ENCODE measurements around the gene WAC.
A peak's percentile ranks its signal among the peaks of the same experiment; 100 is the strongest.

The WAC gene

GRCh38 chr10:28620251-28620650 lies 87.3 kb downstream of the WAC start:
- DNase-seq (ENCODE audit: low spot score in 2 of 2), result no peak
- no peaks in the 10 kb centered on the region for H3K27me3 ChIP-seq (ENCODE audit: low read depth)
- no peaks in the 10 kb centered on the region for H3K4me1 ChIP-seq
- H3K9me3 ChIP-seq, result no peaks in the 10 kb centered on the region
- H3K36me3 ChIP-seq (replicated peaks), result peaks cover 48% of the 10 kb centered on the region
- no peak overlapping the region for H3K4me3 ChIP-seq
- in situ Hi-C loops (cut with MboI; ENCODE audit: low sequenced_read_pairs), result no loop called here

GRCh38 chr10:28623483-28623882 lies 90.6 kb downstream of the WAC start:
- Histone ChIP-seq H3K9me3 (no peaks in the 10 kb centered on the region), H3K4me1 (peaks cover 3% of the 10 kb centered on the region), H3K27me3 (ENCODE audit: low read depth) (no peaks in the 10 kb centered on the region; the same call in 1 of the 2 replicates), H3K36me3 (replicated peaks) (peaks cover 18% of the 10 kb centered on the region), H3K4me3 (no peak overlapping the region)
- in situ Hi-C loops (cut with MboI; ENCODE audit: low sequenced_read_pairs), result no loop called here
- no peak for DNase-seq (ENCODE audit: low spot score in 2 of 2)

GRCh38 chr10:28624351-28624750 lies 91.4 kb downstream of the WAC start:
- Histone ChIP-seq H3K4me1 (peaks cover 3% of the 10 kb centered on the region), H3K36me3 (replicated peaks) (peaks cover 13% of the 10 kb centered on the region), H3K4me3 (no peak overlapping the region), H3K9me3 (no peaks in the 10 kb centered on the region), H3K27me3 (ENCODE audit: low read depth) (no peaks in the 10 kb centered on the region; the same call in 1 of the 2 replicates)
- no peak for DNase-seq (ENCODE audit: low spot score in 2 of 2)
- in situ Hi-C loops (cut with MboI; ENCODE audit: low sequenced_read_pairs), result no loop called here

- no peak for DNase-seq (ENCODE audit: low spot score in 2 of 2)
- Histone ChIP-seq H3K4me1 (peaks cover 3% of the 10 kb centered on the region), H3K36me3 (replicated peaks) (no peaks in the 10 kb centered on the region), H3K4me3 (no peak overlapping the region), H3K27me3 (ENCODE audit: low read depth) (no peaks in the 10 kb centered on the region; the same call in 1 of the 2 replicates), H3K9me3 (no peaks in the 10 kb centered on the region)
- in situ Hi-C loops (cut with MboI; ENCODE audit: low sequenced_read_pairs), result no loop called here
Measured at GRCh38 chr10:28627102-28627501, 94.2 kb downstream of the WAC start.

GRCh38 chr10:28628184-28628893 lies 95.4 kb downstream of the WAC start:
- H3K4me3 ChIP-seq, result no peak overlapping the region

GRCh38 chr10:28631896-28632583 lies 99.1 kb downstream of the WAC start:
- no peak for DNase-seq (ENCODE audit: low spot score in 2 of 2)
- Histone ChIP-seq H3K27me3 (ENCODE audit: low read depth) (no peaks in the 10 kb centered on the region; the same call in 1 of the 2 replicates), H3K9me3 (no peaks in the 10 kb centered on the region), H3K4me3 (no peak overlapping the region), H3K36me3 (replicated peaks) (no peaks in the 10 kb centered on the region), H3K4me1 (peaks cover 3% of the 10 kb centered on the region)
- in situ Hi-C loops (cut with MboI; ENCODE audit: low sequenced_read_pairs), result loop anchor here (10.0 kb wide), 1 partner anchor 663 kb away; no protein-coding TSS in a partner anchor

More at GRCh38 chr10:28628184-28628893, 95.4 kb downstream of the WAC start:
- DNase-seq (ENCODE audit: low spot score in 2 of 2), result peak; percentile 57 to 90
- in situ Hi-C loops (cut with MboI; ENCODE audit: low sequenced_read_pairs), result no loop called here
- Histone ChIP-seq H3K36me3 (replicated peaks) (no peaks in the 10 kb centered on the region), H3K27me3 (ENCODE audit: low read depth) (no peaks in the 10 kb centered on the region; the same call in 1 of the 2 replicates), H3K4me1 (peaks cover 3% of the 10 kb centered on the region), H3K9me3 (no peaks in the 10 kb centered on the region)

GRCh38 chr10:28632584-28632945 lies 99.6 kb downstream of the WAC start:
- Histone ChIP-seq H3K36me3 (replicated peaks) (no peaks in the 10 kb centered on the region), H3K4me1 (peaks cover 3% of the 10 kb centered on the region), H3K27me3 (ENCODE audit: low read depth) (no peaks in the 10 kb centered on the region; the same call in 1 of the 2 replicates), H3K9me3 (no peaks in the 10 kb centered on the region), H3K4me3 (no peak overlapping the region)
- no peak for DNase-seq (ENCODE audit: low spot score in 2 of 2)
- in situ Hi-C loops (cut with MboI; ENCODE audit: low sequenced_read_pairs), result loop anchor here (10.0 kb wide), 1 partner anchor 662 kb away; no protein-coding TSS in a partner anchor

- in situ Hi-C loops (cut with MboI; ENCODE audit: low sequenced_read_pairs), result loop anchor here (10.0 kb wide), 1 partner anchor 661 kb away; no protein-coding TSS in a partner anchor
- H3K27me3 ChIP-seq (ENCODE audit: low read depth), result no peaks in the 10 kb centered on the region
- H3K36me3 ChIP-seq (replicated peaks), result no peaks in the 10 kb centered on the region
- H3K4me3 ChIP-seq, result no peak overlapping the region
- no peaks in the 10 kb centered on the region for H3K9me3 ChIP-seq
- DNase-seq (ENCODE audit: low spot score in 2 of 2), result no peak
- no peaks in the 10 kb centered on the region for H3K4me1 ChIP-seq
Measured at GRCh38 chr10:28633750-28634149, 100.8 kb downstream of the WAC start.

GRCh38 chr10:28637346-28637745 lies 104.4 kb downstream of the WAC start:
- no peaks in the 10 kb centered on the region for H3K9me3 ChIP-seq
- H3K4me1 ChIP-seq, result no peaks in the 10 kb centered on the region
- H3K4me3 ChIP-seq, result no peak overlapping the region
- in situ Hi-C loops (cut with MboI; ENCODE audit: low sequenced_read_pairs), result loop anchor here (10.0 kb wide), 1 partner anchor 657 kb away; no protein-coding TSS in a partner anchor
- no peak for DNase-seq (ENCODE audit: low spot score in 2 of 2)
- H3K36me3 ChIP-seq (replicated peaks), result no peaks in the 10 kb centered on the region
- no peaks in the 10 kb centered on the region for H3K27me3 ChIP-seq (ENCODE audit: low read depth)

GRCh38 chr10:28638392-28638791 lies 105.5 kb downstream of the WAC start:
- Histone ChIP-seq H3K4me3 (no peak overlapping the region), H3K27me3 (ENCODE audit: low read depth) (no peaks in the 10 kb centered on the region), H3K9me3 (no peaks in the 10 kb centered on the region), H3K4me1 (no peaks in the 10 kb centered on the region), H3K36me3 (replicated peaks) (no peaks in the 10 kb centered on the region)
- in situ Hi-C loops (cut with MboI; ENCODE audit: low sequenced_read_pairs), result loop anchor here (10.0 kb wide), 1 partner anchor 656 kb away; no protein-coding TSS in a partner anchor
- no peak for DNase-seq (ENCODE audit: low spot score in 2 of 2)

GRCh38 chr10:28640551-28640950 lies 107.6 kb downstream of the WAC start:
- DNase-seq (ENCODE audit: low spot score in 2 of 2), result no peak
- in situ Hi-C loops (cut with MboI; ENCODE audit: low sequenced_read_pairs), result no loop called here
- Histone ChIP-seq H3K9me3 (no peaks in the 10 kb centered on the region), H3K4me1 (no peaks in the 10 kb centered on the region), H3K27me3 (ENCODE audit: low read depth) (no peaks in the 10 kb centered on the region), H3K4me3 (no peak overlapping the region), H3K36me3 (replicated peaks) (no peaks in the 10 kb centered on the region)

GRCh38 chr10:28644647-28645046 lies 111.7 kb downstream of the WAC start:
- DNase-seq (ENCODE audit: low spot score in 2 of 2), result no peak
- Histone ChIP-seq H3K27me3 (ENCODE audit: low read depth) (no peaks in the 10 kb centered on the region), H3K36me3 (replicated peaks) (no peaks in the 10 kb centered on the region), H3K4me1 (no peaks in the 10 kb centered on the region), H3K4me3 (no peak overlapping the region), H3K9me3 (peaks cover 6% of the 10 kb centered on the region)
- in situ Hi-C loops (cut with MboI; ENCODE audit: low sequenced_read_pairs), result no loop called here

- peaks cover 6% of the 10 kb centered on the region for H3K9me3 ChIP-seq
- in situ Hi-C loops (cut with MboI; ENCODE audit: low sequenced_read_pairs), result loop anchor here (25.0 kb wide), 1 partner anchor 485 kb away; no protein-coding TSS in a partner anchor
Measured at GRCh38 chr10:28652106-28652505, 119.2 kb downstream of the WAC start.

GRCh38 chr10:28652703-28653102 lies 119.8 kb downstream of the WAC start:
- peaks cover 6% of the 10 kb centered on the region for H3K9me3 ChIP-seq
- no peaks in the 10 kb centered on the region for H3K4me1 ChIP-seq
- H3K27me3 ChIP-seq (ENCODE audit: low read depth), result no peaks in the 10 kb centered on the region
- in situ Hi-C loops (cut with MboI; ENCODE audit: low sequenced_read_pairs), result loop anchor here (25.0 kb wide), 1 partner anchor 485 kb away; no protein-coding TSS in a partner anchor
- DNase-seq (ENCODE audit: low spot score in 2 of 2), result no peak
- H3K36me3 ChIP-seq (replicated peaks), result no peaks in the 10 kb centered on the region
- H3K4me3 ChIP-seq, result no peak overlapping the region

More at GRCh38 chr10:28652106-28652505, 119.2 kb downstream of the WAC start:
- no peak for DNase-seq (ENCODE audit: low spot score in 2 of 2)
- Histone ChIP-seq H3K36me3 (replicated peaks) (no peaks in the 10 kb centered on the region), H3K27me3 (ENCODE audit: low read depth) (no peaks in the 10 kb centered on the region), H3K4me3 (no peak overlapping the region), H3K4me1 (no peaks in the 10 kb centered on the region)
